ENCODE results near the gene GLYAT.

DNA sequence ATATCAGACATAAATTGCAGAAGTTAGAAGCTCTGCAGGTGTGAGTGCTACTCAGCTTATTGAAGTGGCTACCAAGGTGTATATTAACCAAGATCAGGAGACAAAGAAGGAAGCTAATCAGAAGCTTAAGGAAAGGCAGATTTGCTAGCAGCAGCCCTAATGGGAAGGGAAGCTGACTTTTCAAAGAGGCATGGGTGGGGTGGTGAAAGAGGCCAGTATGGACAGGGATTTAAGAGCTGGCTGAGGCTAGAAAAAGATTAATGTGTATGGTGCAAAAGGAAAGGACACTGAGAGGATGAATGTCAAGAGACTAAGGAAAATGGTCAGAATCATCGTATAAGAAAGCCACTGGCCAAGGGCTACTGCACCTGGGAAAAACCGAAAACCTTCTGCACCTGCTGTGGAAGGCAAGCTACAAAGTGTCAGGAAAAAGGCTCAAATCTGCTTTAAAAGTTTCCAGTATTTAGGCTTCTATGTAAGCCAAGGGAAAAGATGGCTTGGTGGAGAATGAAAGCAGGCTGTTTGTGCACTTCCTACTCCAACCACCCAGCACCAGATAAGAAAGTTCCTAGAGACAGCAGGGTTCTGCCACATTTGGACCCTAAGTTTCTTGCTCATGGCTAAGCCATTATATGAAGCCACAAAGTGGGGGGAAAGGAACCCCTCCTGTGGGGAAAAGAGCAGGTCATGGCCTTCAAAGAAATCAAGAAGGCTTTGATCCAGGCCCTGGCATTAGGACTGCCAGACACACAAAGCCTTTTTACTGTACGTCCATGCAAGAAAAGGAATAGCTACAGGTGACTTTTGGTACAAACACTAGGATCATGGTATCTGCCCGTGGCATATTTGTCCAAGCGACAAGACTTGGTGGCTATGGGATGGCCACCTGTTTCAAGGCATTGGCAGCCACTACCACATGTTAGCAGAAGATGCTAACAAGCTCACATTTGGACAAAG is 40.9 kb upstream of the GLYAT start:
- no peak for TF ChIP-seq CEBPB (IDR thresholded peaks at IDR 0.05; ENCODE audit: low read depth, low read length)
- no peak for TF ChIP-seq TAF1 (IDR thresholded peaks at IDR 0.05; ENCODE audit: low read depth, low read length)
- TF ChIP-seq CTCF (IDR thresholded peaks at IDR 0.05; ENCODE audit: control extremely low read depth in 1 of 3, insufficient read depth in 1 of 3, low read depth in 1 of 3, low read length in 3 of 3), result no peak
- no peak for TF ChIP-seq EGR1 (IDR thresholded peaks at IDR 0.05; ENCODE audit: borderline replicate concordance, low read depth, low read length)
- TF ChIP-seq, protein P1, sequence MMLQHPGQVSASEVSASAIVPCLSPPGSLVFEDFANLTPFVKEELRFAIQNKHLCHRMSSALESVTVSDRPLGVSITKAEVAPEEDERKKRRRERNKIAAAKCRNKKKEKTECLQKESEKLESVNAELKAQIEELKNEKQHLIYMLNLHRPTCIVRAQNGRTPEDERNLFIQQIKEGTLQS (IDR thresholded peaks at IDR 0.05; ENCODE audit: insufficient read depth, low read depth, low read length), result no peak
- TF ChIP-seq ATF2 (IDR thresholded peaks at IDR 0.05; ENCODE audit: low read length), result no peak
- no peak for TF ChIP-seq TEAD4 (IDR thresholded peaks at IDR 0.05; ENCODE audit: low read depth, low read length)

Data from H1 (cell line).